ENCODE measurements around the gene RASGRF1. TPM values are rescaled to one million over a fixed set of nuclear protein-coding genes. Genes with fewer than 3 reads are reported as not detected.

The RASGRF1 gene
- total and polyA plus RNA-seq, 7 donors = 0.14 to 1.2 (median 0.58) TPM; not detected in 1

DNA sequence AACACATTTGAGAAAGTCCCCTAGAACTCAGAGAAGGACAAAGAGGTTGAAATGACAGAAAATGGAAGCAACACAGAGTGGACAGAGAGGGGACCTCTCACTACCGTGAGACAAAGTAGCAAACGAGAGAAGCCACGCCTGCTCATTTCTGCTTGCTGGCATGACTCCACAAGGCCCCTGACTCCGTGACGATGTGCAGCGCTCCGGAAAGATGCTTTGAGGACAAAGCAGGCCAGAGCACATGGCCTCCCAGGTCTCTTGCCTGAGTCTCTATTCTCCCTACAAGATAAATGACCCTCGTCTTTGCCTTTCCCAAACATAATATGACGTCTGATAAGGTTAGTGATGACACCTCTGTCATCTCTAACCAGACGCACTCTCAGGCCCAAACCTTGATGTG, 81.9 kb downstream of the RASGRF1 start:
- Histone ChIP-seq H3K36me3 (no peaks in the 10 kb centered on the region), H3K9me3 (no peaks in the 10 kb centered on the region), H3K27ac (no peak overlapping the region), H3K27me3 (no peaks in the 10 kb centered on the region), H3K4me3 (no peak overlapping the region), H3K4me1 (no peaks in the 10 kb centered on the region)
- WGBS, 2 donors = 48 to 68% methylated on average over 10 of the region's 10 CpGs
- intact Hi-C loops (cut with DNase I) = no loop called here
- DNase-seq = no peak
- no peak for TF ChIP-seq EP300 (IDR thresholded peaks at IDR 0.05)
- no peak for TF ChIP-seq POLR2AphosphoS5 (IDR thresholded peaks at IDR 0.05)
- TF ChIP-seq, protein P1, sequence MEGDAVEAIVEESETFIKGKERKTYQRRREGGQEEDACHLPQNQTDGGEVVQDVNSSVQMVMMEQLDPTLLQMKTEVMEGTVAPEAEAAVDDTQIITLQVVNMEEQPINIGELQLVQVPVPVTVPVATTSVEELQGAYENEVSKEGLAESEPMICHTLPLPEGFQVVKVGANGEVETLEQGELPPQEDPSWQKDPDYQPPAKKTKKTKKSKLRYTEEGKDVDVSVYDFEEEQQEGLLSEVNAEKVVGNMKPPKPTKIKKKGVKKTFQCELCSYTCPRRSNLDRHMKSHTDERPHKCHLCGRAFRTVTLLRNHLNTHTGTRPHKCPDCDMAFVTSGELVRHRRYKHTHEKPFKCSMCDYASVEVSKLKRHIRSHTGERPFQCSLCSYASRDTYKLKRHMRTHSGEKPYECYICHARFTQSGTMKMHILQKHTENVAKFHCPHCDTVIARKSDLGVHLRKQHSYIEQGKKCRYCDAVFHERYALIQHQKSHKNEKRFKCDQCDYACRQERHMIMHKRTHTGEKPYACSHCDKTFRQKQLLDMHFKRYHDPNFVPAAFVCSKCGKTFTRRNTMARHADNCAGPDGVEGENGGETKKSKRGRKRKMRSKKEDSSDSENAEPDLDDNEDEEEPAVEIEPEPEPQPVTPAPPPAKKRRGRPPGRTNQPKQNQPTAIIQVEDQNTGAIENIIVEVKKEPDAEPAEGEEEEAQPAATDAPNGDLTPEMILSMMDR (IDR thresholded peaks at IDR 0.05) = no peak
- no peak for TF ChIP-seq POLR2A (IDR thresholded peaks at IDR 0.05)

DNA sequence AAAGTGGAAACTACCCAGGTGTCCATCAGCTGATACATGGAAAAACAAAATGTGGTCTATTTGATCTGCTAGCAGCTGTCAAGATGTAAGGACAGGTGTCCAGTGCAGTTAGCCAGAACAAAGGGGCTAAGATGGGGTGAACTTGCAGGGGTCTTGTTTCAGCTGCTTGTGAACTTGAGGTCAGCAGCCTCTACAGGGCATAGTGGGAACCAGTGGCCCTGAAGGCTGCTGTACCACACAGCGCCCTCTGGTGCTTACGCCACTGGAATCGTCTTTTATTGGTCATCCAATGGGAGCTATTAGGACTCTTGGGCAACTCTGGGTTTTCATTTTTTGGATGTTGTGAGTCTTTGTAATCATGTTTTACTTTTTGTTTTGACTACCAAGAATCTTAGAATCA, 83.5 kb downstream of the RASGRF1 start:
- Histone ChIP-seq H3K4me3 (no peak overlapping the region), H3K36me3 (no peaks in the 10 kb centered on the region), H3K27ac (no peak overlapping the region), H3K4me1 (no peaks in the 10 kb centered on the region), H3K9me3 (no peaks in the 10 kb centered on the region), H3K27me3 (no peaks in the 10 kb centered on the region)
- no peak for TF ChIP-seq POLR2A (IDR thresholded peaks at IDR 0.05)
- TF ChIP-seq EP300 (IDR thresholded peaks at IDR 0.05) = no peak
- TF ChIP-seq, protein P1 (IDR thresholded peaks at IDR 0.05) = peak in 2 of 4 experiments; percentile 15 to 45
- 37 to 60% methylated on average over 3 of the region's 3 CpGs for WGBS, 2 donors
- DNase-seq = no peak
- intact Hi-C loops (cut with DNase I) = no loop called here

DNA sequence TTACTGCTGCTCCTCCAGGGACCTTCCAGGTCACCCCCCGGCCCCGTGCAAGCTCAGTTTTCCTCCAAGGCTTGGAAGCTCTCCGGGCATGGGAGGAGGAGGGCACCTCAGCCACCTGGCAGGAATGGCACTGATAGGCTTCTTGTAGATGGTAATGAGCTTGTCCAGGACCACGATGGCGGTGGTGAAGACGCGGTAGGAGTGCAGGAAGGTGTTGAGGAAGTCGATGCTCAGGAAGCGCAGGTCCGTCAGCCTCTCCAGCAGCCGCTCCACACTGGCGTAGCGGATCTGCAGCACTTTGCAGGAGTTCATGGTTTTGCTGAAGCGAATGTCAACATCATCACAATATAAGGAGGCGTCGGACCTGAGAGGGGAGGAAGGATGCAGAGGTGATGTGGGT, 84.5 kb downstream of the RASGRF1 start:
- intact Hi-C loops (cut with DNase I) = no loop called here
- no peaks in the 10 kb centered on the region for H3K4me1 ChIP-seq

DNA sequence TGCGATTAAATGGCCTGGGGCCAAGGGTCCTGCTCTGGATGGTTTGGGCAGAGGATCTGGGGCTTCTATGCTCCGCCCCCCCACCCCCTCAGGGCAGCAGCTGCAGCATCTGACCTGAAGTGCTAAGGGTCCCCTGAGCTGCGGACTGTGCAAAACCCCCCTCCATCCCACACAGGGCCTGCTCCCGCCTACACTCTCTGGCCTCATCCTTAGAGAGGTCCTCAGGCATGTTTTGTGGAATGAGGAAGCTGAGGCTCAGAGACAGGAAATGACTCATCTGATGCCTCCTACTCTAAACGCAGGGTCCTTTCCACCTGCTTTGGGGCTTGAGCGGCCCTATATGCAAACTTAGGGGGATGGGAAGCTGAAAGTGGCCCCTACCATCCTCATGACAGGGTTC, 86.2 kb downstream of the RASGRF1 start:
- WGBS, 2 donors = 32 to 50% methylated on average over 6 of the region's 6 CpGs
- Histone ChIP-seq H3K27ac (no peak overlapping the region), H3K36me3 (no peaks in the 10 kb centered on the region), H3K4me1 (no peaks in the 10 kb centered on the region), H3K9me3 (no peaks in the 10 kb centered on the region), H3K4me3 (no peak overlapping the region), H3K27me3 (no peaks in the 10 kb centered on the region)
- intact Hi-C loops (cut with DNase I) = no loop called here
- no peak for DNase-seq
- TF ChIP-seq POLR2A (IDR thresholded peaks at IDR 0.05) (no peak), EP300 (IDR thresholded peaks at IDR 0.05) (no peak), POLR2AphosphoS5 (IDR thresholded peaks at IDR 0.05) (no peak)
- TF ChIP-seq, protein P1 (IDR thresholded peaks at IDR 0.05) = no peak

More for the DNA sequence above, 84.5 kb downstream of the RASGRF1 start:
- no peaks in the 10 kb centered on the region for H3K27me3 ChIP-seq
- no peaks in the 10 kb centered on the region for H3K36me3 ChIP-seq
- TF ChIP-seq EP300 (IDR thresholded peaks at IDR 0.05) = no peak
- no peak overlapping the region for H3K27ac ChIP-seq
- H3K4me3 ChIP-seq = no peak overlapping the region
- H3K9me3 ChIP-seq = no peaks in the 10 kb centered on the region
- no peak for DNase-seq
- WGBS, 2 donors = 89 to 94% methylated on average over 16 of the region's 16 CpGs

DNA sequence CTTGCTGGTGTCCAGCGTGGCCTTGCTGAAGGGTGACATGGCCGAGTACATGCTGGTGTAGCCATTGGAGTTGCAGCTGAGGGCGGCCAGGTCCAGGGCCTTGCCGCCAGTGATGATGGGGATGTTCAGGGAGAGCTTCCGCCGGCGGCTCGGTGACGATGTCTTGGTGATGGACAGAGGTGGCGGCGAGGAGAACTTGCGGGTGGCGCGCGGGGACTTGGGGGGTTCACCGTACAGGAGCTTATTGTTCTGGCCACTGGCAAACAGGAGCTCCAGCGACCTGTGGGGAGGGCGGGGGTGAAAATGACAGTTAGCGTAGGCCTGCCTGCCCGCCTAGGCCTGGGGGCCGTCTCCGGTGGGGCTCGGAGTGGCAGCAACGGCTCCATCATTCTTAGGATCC, 86.7 kb downstream of the RASGRF1 start:
- no peak overlapping the region for H3K4me3 ChIP-seq
- intact Hi-C loops (cut with DNase I) = no loop called here
- H3K4me1 ChIP-seq = no peaks in the 10 kb centered on the region
- no peak for TF ChIP-seq POLR2A (IDR thresholded peaks at IDR 0.05)
- no peak for TF ChIP-seq POLR2AphosphoS5 (IDR thresholded peaks at IDR 0.05)
- TF ChIP-seq, protein P1 (IDR thresholded peaks at IDR 0.05) = no peak
- TF ChIP-seq EP300 (IDR thresholded peaks at IDR 0.05) = no peak
- no peaks in the 10 kb centered on the region for H3K9me3 ChIP-seq
- no peaks in the 10 kb centered on the region for H3K36me3 ChIP-seq
- H3K27ac ChIP-seq = no peak overlapping the region
- 90 to 93% methylated on average over 24 of the region's 24 CpGs for WGBS, 2 donors
- DNase-seq = no peak
- H3K27me3 ChIP-seq = no peaks in the 10 kb centered on the region
